SK-N-SH treated with all-trans-retinoic acid at 6 μM for 48 hours (cell line): ENCODE measurements around the gene AFDN.
A peak's percentile ranks its signal among the peaks of the same experiment; 100 is the strongest.

ENCODE experiments used
- ATAC-seq: fragments of 200-7000 bp; cut with Tn5 transposase; 3 replicates; pipeline ENCODE4 v1.9.1; 2020; ENCODE audit warnings: mild to moderate bottlenecking, moderate library complexity
- ARNTL ChIP-seq: fragments of 450-650 bp; formaldehyde crosslinking; IDR thresholded peaks from 2 replicates; pipeline ENCODE4 v1.5.0; 2020; ENCODE audit warnings: low read depth, mild to moderate bottlenecking, moderate library complexity, borderline replicate concordance
- BACH2 ChIP-seq: fragments of 250-450 bp; sonication (Bioruptor Pico); IDR thresholded peaks from 2 replicates; pipeline ENCODE4 v1.9.0; 2021; ENCODE audit warnings: mild to moderate bottlenecking, borderline replicate concordance
- CREB5 ChIP-seq: fragments of 250-450 bp; sonication (Bioruptor Pico); IDR thresholded peaks from 2 replicates; pipeline ENCODE4 v1.5.1; 2020; ENCODE audit warnings: low read depth, mild to moderate bottlenecking, moderate library complexity
- CSDC2 ChIP-seq: fragments of 250-450 bp; sonication (Bioruptor Pico); IDR thresholded peaks from 2 replicates; pipeline ENCODE4 v1.5.0; 2020; ENCODE audit warnings: mild to moderate bottlenecking, moderate library complexity
- CSRNP3 ChIP-seq: fragments of 250-450 bp; sonication (Bioruptor Pico); IDR thresholded peaks from 2 replicates; pipeline ENCODE4 v1.5.1; 2021; ENCODE audit warnings: mild to moderate bottlenecking, moderate library complexity
- ESRRG ChIP-seq: fragments of 250-450 bp; sonication (Bioruptor Pico); IDR thresholded peaks from 2 replicates; pipeline ENCODE4 v1.6.1; 2021; ENCODE audit warnings: mild to moderate bottlenecking
- GLIS3 ChIP-seq: fragments of 250-450 bp; sonication (Bioruptor Pico); IDR thresholded peaks from 2 replicates; pipeline ENCODE4 v1.5.0; 2020; ENCODE audit warnings: mild to moderate bottlenecking, moderate library complexity
- ISL1 ChIP-seq: fragments of 250-450 bp; sonication (Bioruptor Pico); IDR thresholded peaks from 2 replicates; pipeline ENCODE4 v2.1.2; 2022; ENCODE audit warnings: mild to moderate bottlenecking, moderate library complexity
- OSR1 ChIP-seq: fragments of 250-450 bp; sonication (Bioruptor Pico); IDR thresholded peaks from 2 replicates; pipeline ENCODE4 v1.8.0; 2022; ENCODE audit warnings: moderate library complexity, mild to moderate bottlenecking, inconsistent platforms
- PATZ1 ChIP-seq: fragments of 250-450 bp; sonication (Bioruptor Pico); IDR thresholded peaks from 2 replicates; pipeline ENCODE4 v1.8.0; 2020; ENCODE audit warnings: mild to moderate bottlenecking, moderate library complexity, borderline replicate concordance
- POU6F1 ChIP-seq: fragments of 250-450 bp; sonication (Bioruptor Pico); IDR thresholded peaks from 2 replicates; pipeline ENCODE4 v1.8.0; 2021; ENCODE audit warnings: low read depth, mild to moderate bottlenecking, moderate library complexity, borderline replicate concordance
- PPARA ChIP-seq: fragments of 250-450 bp; sonication (Bioruptor Pico); IDR thresholded peaks from 2 replicates; pipeline ENCODE4 v1.5.0; 2020; ENCODE audit warnings: mild to moderate bottlenecking, borderline replicate concordance
- RARB ChIP-seq: fragments of 250-450 bp; sonication (Bioruptor Pico); IDR thresholded peaks from 2 replicates; pipeline ENCODE4 v1.8.0; 2021; ENCODE audit warnings: mild to moderate bottlenecking, moderate library complexity
- SNAI2 ChIP-seq: fragments of 250-450 bp; sonication (Bioruptor Pico); IDR thresholded peaks from 2 replicates; pipeline ENCODE4 v1.5.0; 2020; ENCODE audit warnings: mild to moderate bottlenecking, moderate library complexity
- TCF4 ChIP-seq: fragments of 250-450 bp; sonication (Bioruptor Pico); IDR thresholded peaks from 2 replicates; pipeline ENCODE4 v1.8.0; 2021; ENCODE audit warnings: mild to moderate bottlenecking, moderate library complexity, borderline replicate concordance
- TOX ChIP-seq: fragments of 250-450 bp; sonication (Bioruptor Pico); IDR thresholded peaks from 2 replicates; pipeline ENCODE4 v1.8.0; 2021; ENCODE audit warnings: mild to moderate bottlenecking, moderate library complexity, borderline replicate concordance
- TSHZ2 ChIP-seq: fragments of 250-450 bp; sonication (Bioruptor Pico); IDR thresholded peaks from 2 replicates; pipeline ENCODE4 v1.5.0; 2020; ENCODE audit warnings: mild to moderate bottlenecking, moderate library complexity
- ZC3H10 ChIP-seq: fragments of 250-450 bp; sonication (Bioruptor Pico); IDR thresholded peaks from 2 replicates; pipeline ENCODE4 v1.5.1; 2021; ENCODE audit warnings: mild to moderate bottlenecking, moderate library complexity
- ZFP3 ChIP-seq: fragments of 250-450 bp; sonication (Bioruptor Pico); IDR thresholded peaks from 2 replicates; pipeline ENCODE4 v1.5.0; 2020; ENCODE audit warnings: mild to moderate bottlenecking, moderate library complexity
- ZFP30 ChIP-seq: fragments of 450-650 bp; formaldehyde crosslinking; IDR thresholded peaks from 2 replicates; pipeline ENCODE4 v1.5.0; 2022; ENCODE audit warnings: mild to moderate bottlenecking, moderate library complexity
- ZNF565 ChIP-seq: fragments of 450-650 bp; formaldehyde crosslinking; conservative IDR thresholded peaks from 2 replicates; pipeline ENCODE4 v1.5.0; 2020; ENCODE audit warnings: low read depth, mild to moderate bottlenecking, moderate library complexity
- ZNF70 ChIP-seq: fragments of 450-650 bp; formaldehyde crosslinking; IDR thresholded peaks from 2 replicates; pipeline ENCODE4 v1.5.0; 2020; ENCODE audit warnings: mild to moderate bottlenecking, moderate library complexity
- ZNF8 ChIP-seq: fragments of 450-650 bp; formaldehyde crosslinking; IDR thresholded peaks from 2 replicates; pipeline ENCODE4 v1.5.0; 2020; ENCODE audit warnings: mild to moderate bottlenecking, moderate library complexity

Gene AFDN

GRCh38 chr6:167965592-167966539 lies 139.2 kb downstream of the AFDN start:
- ATAC-seq = no peak
- TF ChIP-seq GLIS3 (CRISPR knock-in tag) = no peak
- no peak for TF ChIP-seq PATZ1 (CRISPR knock-in tag)
- TF ChIP-seq PPARA (CRISPR knock-in tag) = no peak
- no peak for TF ChIP-seq ESRRG (CRISPR knock-in tag)

- no peak for ATAC-seq
- TF ChIP-seq BACH2 (CRISPR knock-in tag) (no peak), SNAI2 (CRISPR knock-in tag) (no peak), CSDC2 (no peak), PPARA (CRISPR knock-in tag) (no peak), ZFP3 (CRISPR knock-in tag) (no peak), ARNTL (CRISPR knock-in tag) (no peak), RARB (CRISPR knock-in tag) (no peak), CSRNP3 (CRISPR knock-in tag) (no peak), TOX (no peak), TSHZ2 (CRISPR knock-in tag) (no peak)
Measured at GRCh38 chr6:167966540-167966905, 139.8 kb downstream of the AFDN start.

- TF ChIP-seq CSDC2 (no peak), ESRRG (CRISPR knock-in tag) (no peak), ZNF8 (CRISPR knock-in tag) (no peak), SNAI2 (CRISPR knock-in tag) (no peak), ZNF70 (CRISPR knock-in tag) (no peak), ISL1 (CRISPR knock-in tag) (no peak), ZNF565 (CRISPR knock-in tag) (no peak), TOX (no peak), OSR1 (no peak), TCF4 (CRISPR knock-in tag) (no peak), ARNTL (CRISPR knock-in tag) (no peak), ZC3H10 (CRISPR knock-in tag) (no peak), CSRNP3 (CRISPR knock-in tag) (no peak), ZFP3 (CRISPR knock-in tag) (no peak), BACH2 (CRISPR knock-in tag) (no peak), CREB5 (no peak), POU6F1 (CRISPR knock-in tag) (no peak), PPARA (CRISPR knock-in tag) (no peak), PATZ1 (CRISPR knock-in tag) (no peak), ZFP30 (CRISPR knock-in tag) (no peak)
- ATAC-seq = peak; percentile 52; the same call in 1 of the 3 replicates
Measured at GRCh38 chr6:167968091-167968490, 141.4 kb downstream of the AFDN start.
